ES-I3 (cell line): Measurements from ENCODE around the gene TWNK.

Experiments
- H3K36me3 ChIP-seq: 2 replicates; pipeline ENCODE4 v1.6.1; 2013; ENCODE audit warnings: mild to moderate bottlenecking, low read length, control low read depth, moderate library complexity; ENCODE audit not compliant: insufficient read depth
- H3K4me1 ChIP-seq: 2 replicates; pipeline ENCODE4 v1.6.1; 2013; ENCODE audit warnings: mild to moderate bottlenecking, control low read depth, low read length; ENCODE audit not compliant: insufficient read depth
- H3K9ac ChIP-seq: 2 replicates; pipeline ENCODE4 v1.6.1; 2013; ENCODE audit warnings: low read depth, mild to moderate bottlenecking, low read length, moderate library complexity
- H3K9me3 ChIP-seq: 2 replicates; pipeline ENCODE4 v1.6.1; 2013; ENCODE audit warnings: mild to moderate bottlenecking, low read length, moderate library complexity; ENCODE audit not compliant: control insufficient read depth, insufficient read depth

Gene TWNK

GRCh38 chr10:101007099-101007711, 19.9 kb downstream of the TWNK start:
- Histone ChIP-seq H3K9me3 (no peaks in the 10 kb centered on the region), H3K9ac (no peak overlapping the region), H3K36me3 (peaks cover 8% of the 10 kb centered on the region; the same call in 1 of the 2 replicates), H3K4me1 (peaks cover 6% of the 10 kb centered on the region; the same call in 1 of the 2 replicates)

- Histone ChIP-seq H3K4me1 (peaks cover 6% of the 10 kb centered on the region; the same call in 1 of the 2 replicates), H3K9me3 (no peaks in the 10 kb centered on the region), H3K36me3 (peaks cover 3% of the 10 kb centered on the region; the same call in 1 of the 2 replicates), H3K9ac (no peak overlapping the region)
Measured at GRCh38 chr10:101007915-101008822, 20.8 kb downstream of the TWNK start.

GRCh38 chr10:101008823-101009423, 21.6 kb downstream of the TWNK start:
- H3K9ac ChIP-seq = no peak overlapping the region
- peaks cover 3% of the 10 kb centered on the region; the same call in 1 of the 2 replicates for H3K36me3 ChIP-seq
- H3K9me3 ChIP-seq = no peaks in the 10 kb centered on the region
- peaks cover 6% of the 10 kb centered on the region; the same call in 1 of the 2 replicates for H3K4me1 ChIP-seq

GRCh38 chr10:101010329-101010728, 23.0 kb downstream of the TWNK start:
- 0 out of 2 replicates have a peak, but pooled peaks cover 3% of the 10 kb centered on the region for H3K36me3 ChIP-seq
- H3K4me1 ChIP-seq = peaks cover 6% of the 10 kb centered on the region; the same call in 1 of the 2 replicates
- H3K9me3 ChIP-seq = no peaks in the 10 kb centered on the region
- H3K9ac ChIP-seq = no peak overlapping the region

- H3K9me3 ChIP-seq = no peaks in the 10 kb centered on the region
- H3K9ac ChIP-seq = no peak overlapping the region
- peaks cover 6% of the 10 kb centered on the region; the same call in 1 of the 2 replicates for H3K4me1 ChIP-seq
- no peaks in the 10 kb centered on the region for H3K36me3 ChIP-seq
Measured at GRCh38 chr10:101011517-101012423, 24.4 kb downstream of the TWNK start.

- Histone ChIP-seq H3K36me3 (no peaks in the 10 kb centered on the region), H3K9ac (no peak overlapping the region), H3K9me3 (no peaks in the 10 kb centered on the region), H3K4me1 (peaks cover 6% of the 10 kb centered on the region; the same call in 1 of the 2 replicates)
Measured at GRCh38 chr10:101012525-101013364, 25.4 kb downstream of the TWNK start.

GRCh38 chr10:101013365-101013825, 26.1 kb downstream of the TWNK start:
- H3K9ac ChIP-seq = no peak overlapping the region
- no peaks in the 10 kb centered on the region for H3K9me3 ChIP-seq
- H3K36me3 ChIP-seq = no peaks in the 10 kb centered on the region
- peaks cover 5% of the 10 kb centered on the region; the same call in 1 of the 2 replicates for H3K4me1 ChIP-seq

- no peaks in the 10 kb centered on the region; the same call in 1 of the 2 replicates for H3K4me1 ChIP-seq
Measured at GRCh38 chr10:101014230-101014884, 27.0 kb downstream of the TWNK start.

GRCh38 chr10:101014966-101015581, 27.7 kb downstream of the TWNK start:
- Histone ChIP-seq H3K9ac (no peak overlapping the region), H3K9me3 (no peaks in the 10 kb centered on the region), H3K36me3 (no peaks in the 10 kb centered on the region), H3K4me1 (no peaks in the 10 kb centered on the region; the same call in 1 of the 2 replicates)

More at GRCh38 chr10:101014230-101014884, 27.0 kb downstream of the TWNK start:
- no peaks in the 10 kb centered on the region for H3K9me3 ChIP-seq
- no peaks in the 10 kb centered on the region for H3K36me3 ChIP-seq
- no peak overlapping the region for H3K9ac ChIP-seq

GRCh38 chr10:101015582-101015973, 28.2 kb downstream of the TWNK start:
- H3K9me3 ChIP-seq = no peaks in the 10 kb centered on the region
- H3K36me3 ChIP-seq = no peaks in the 10 kb centered on the region
- H3K9ac ChIP-seq = no peak overlapping the region
- H3K4me1 ChIP-seq = no peaks in the 10 kb centered on the region; the same call in 1 of the 2 replicates

GRCh38 chr10:101016814-101017213, 29.5 kb downstream of the TWNK start:
- no peak overlapping the region for H3K9ac ChIP-seq
- H3K4me1 ChIP-seq = no peaks in the 10 kb centered on the region; the same call in 1 of the 2 replicates
- H3K36me3 ChIP-seq = no peaks in the 10 kb centered on the region
- H3K9me3 ChIP-seq = no peaks in the 10 kb centered on the region

GRCh38 chr10:101018118-101018599, 30.8 kb downstream of the TWNK start:
- no peaks in the 10 kb centered on the region for H3K36me3 ChIP-seq
- no peaks in the 10 kb centered on the region; the same call in 1 of the 2 replicates for H3K4me1 ChIP-seq
- H3K9me3 ChIP-seq = no peaks in the 10 kb centered on the region
- peak overlapping the region; percentile 32; the same call in 1 of the 2 replicates for H3K9ac ChIP-seq
